ENCODE measurements around the gene GJD2. TPM values are rescaled to one million over a fixed set of nuclear protein-coding genes. Genes with fewer than 3 reads are reported as not detected.

GJD2 gene
- polyA plus RNA-seq, 1 of the 3 experiments (the other 2 are of a cell fraction) = not detected

GRCh38 chr15:34701536-34701935, 53.3 kb downstream of the GJD2 start:
- no peak for DNase-seq
- TF ChIP-seq CHD2 (IDR thresholded peaks at IDR 0.05; ENCODE audit: low read length, partially characterized antibody) (no peak), SIN3A (IDR thresholded peaks at IDR 0.05; ENCODE audit: borderline replicate concordance, low read depth, low read length) (no peak), RFX5 (IDR thresholded peaks at IDR 0.05; ENCODE audit: low read length) (no peak), EZH2phosphoT487 (IDR thresholded peaks at IDR 0.05; ENCODE audit: borderline replicate concordance, low read depth) (no peak), TCF12 (IDR thresholded peaks at IDR 0.05) (no peak), ELF1 (IDR thresholded peaks at IDR 0.05) (no peak), YY1 (IDR thresholded peaks at IDR 0.05; ENCODE audit: low read depth) (no peak), JUND (IDR thresholded peaks at IDR 0.05) (no peak), FOSL2 (IDR thresholded peaks at IDR 0.05; ENCODE audit: borderline replicate concordance, low read depth) (no peak), MEF2A (IDR thresholded peaks at IDR 0.05; ENCODE audit: borderline replicate concordance, low read depth) (no peak), MXI1 (IDR thresholded peaks at IDR 0.05; ENCODE audit: low read depth, low read length) (no peak), RAD21 (IDR thresholded peaks at IDR 0.05; ENCODE audit: low read length) (no peak), MAX (IDR thresholded peaks at IDR 0.05; ENCODE audit: low read depth) (no peak), TEAD4 (IDR thresholded peaks at IDR 0.05; ENCODE audit: borderline replicate concordance, insufficient read depth) (no peak), FOXM1 (IDR thresholded peaks at IDR 0.05; ENCODE audit: low read depth) (no peak)
- TF ChIP-seq, protein P1, sequence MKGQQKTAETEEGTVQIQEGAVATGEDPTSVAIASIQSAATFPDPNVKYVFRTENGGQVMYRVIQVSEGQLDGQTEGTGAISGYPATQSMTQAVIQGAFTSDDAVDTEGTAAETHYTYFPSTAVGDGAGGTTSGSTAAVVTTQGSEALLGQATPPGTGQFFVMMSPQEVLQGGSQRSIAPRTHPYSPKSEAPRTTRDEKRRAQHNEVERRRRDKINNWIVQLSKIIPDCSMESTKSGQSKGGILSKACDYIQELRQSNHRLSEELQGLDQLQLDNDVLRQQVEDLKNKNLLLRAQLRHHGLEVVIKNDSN (IDR thresholded peaks at IDR 0.05; ENCODE audit: borderline replicate concordance, low read depth) = no peak
- TF ChIP-seq, protein P2, sequence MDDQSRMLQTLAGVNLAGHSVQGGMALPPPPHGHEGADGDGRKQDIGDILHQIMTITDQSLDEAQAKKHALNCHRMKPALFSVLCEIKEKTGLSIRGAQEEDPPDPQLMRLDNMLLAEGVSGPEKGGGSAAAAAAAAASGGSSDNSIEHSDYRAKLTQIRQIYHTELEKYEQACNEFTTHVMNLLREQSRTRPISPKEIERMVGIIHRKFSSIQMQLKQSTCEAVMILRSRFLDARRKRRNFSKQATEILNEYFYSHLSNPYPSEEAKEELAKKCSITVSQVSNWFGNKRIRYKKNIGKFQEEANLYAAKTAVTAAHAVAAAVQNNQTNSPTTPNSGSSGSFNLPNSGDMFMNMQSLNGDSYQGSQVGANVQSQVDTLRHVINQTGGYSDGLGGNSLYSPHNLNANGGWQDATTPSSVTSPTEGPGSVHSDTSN (IDR thresholded peaks at IDR 0.05) = no peak
- TF ChIP-seq, protein P3, sequence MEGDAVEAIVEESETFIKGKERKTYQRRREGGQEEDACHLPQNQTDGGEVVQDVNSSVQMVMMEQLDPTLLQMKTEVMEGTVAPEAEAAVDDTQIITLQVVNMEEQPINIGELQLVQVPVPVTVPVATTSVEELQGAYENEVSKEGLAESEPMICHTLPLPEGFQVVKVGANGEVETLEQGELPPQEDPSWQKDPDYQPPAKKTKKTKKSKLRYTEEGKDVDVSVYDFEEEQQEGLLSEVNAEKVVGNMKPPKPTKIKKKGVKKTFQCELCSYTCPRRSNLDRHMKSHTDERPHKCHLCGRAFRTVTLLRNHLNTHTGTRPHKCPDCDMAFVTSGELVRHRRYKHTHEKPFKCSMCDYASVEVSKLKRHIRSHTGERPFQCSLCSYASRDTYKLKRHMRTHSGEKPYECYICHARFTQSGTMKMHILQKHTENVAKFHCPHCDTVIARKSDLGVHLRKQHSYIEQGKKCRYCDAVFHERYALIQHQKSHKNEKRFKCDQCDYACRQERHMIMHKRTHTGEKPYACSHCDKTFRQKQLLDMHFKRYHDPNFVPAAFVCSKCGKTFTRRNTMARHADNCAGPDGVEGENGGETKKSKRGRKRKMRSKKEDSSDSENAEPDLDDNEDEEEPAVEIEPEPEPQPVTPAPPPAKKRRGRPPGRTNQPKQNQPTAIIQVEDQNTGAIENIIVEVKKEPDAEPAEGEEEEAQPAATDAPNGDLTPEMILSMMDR (IDR thresholded peaks at IDR 0.05) = no peak
- ChIA-PET CTCF (interaction anchor here (1.1 kb wide), 1 partner anchor 12 kb away, joined by 3 read pairs; no protein-coding TSS in a partner anchor), POLR2A (no interaction called here)
- Histone ChIP-seq H4K20me1 (ENCODE audit: insufficient read depth) (no peaks in the 10 kb centered on the region), H2AFZ (ENCODE audit: low read depth) (no peak overlapping the region; the same call in 1 of the 2 replicates), H3K9me2 (no peaks in the 10 kb centered on the region), H3K79me2 (ENCODE audit: insufficient read depth) (no peaks in the 10 kb centered on the region), H3K4me3 (ENCODE audit: low read depth in 2 of 2, low read length in 1 of 2) (no peak overlapping the region), H3K27me3 (ENCODE audit: insufficient read depth) (0 out of 2 replicates have a peak, but pooled peaks cover 4% of the 10 kb centered on the region), H3F3A (replicated peaks; ENCODE audit: insufficient read depth) (no peaks in the 10 kb centered on the region), H3K4me2 (no peak overlapping the region), H3K36me3 (replicated peaks in 1 of 2; ENCODE audit: control insufficient read depth in 1 of 2, insufficient read depth in 2 of 2, low read length in 1 of 2) (no peaks in the 10 kb centered on the region), H3K9me3 (no peaks in the 10 kb centered on the region), H3K4me1 (ENCODE audit: control insufficient read depth in 1 of 2, insufficient read depth in 2 of 2, low read depth in 1 of 2, low read length in 1 of 2) (no peaks in the 10 kb centered on the region; a peak in 1 of 4 replicates), H3K27ac (ENCODE audit: low read depth in 2 of 2, low read length in 1 of 2) (no peak overlapping the region), H3K9ac (no peak overlapping the region)
- 54% methylated on average over 1 of the region's 2 CpGs for WGBS (ENCODE audit: low lambda C conversion rate)

Other genes starting within 250 kb of the GJD2 start
- gene GOLGA8B, start 171.3 kb downstream of the GJD2 start, polyA plus RNA-seq (2012; rRNA removed) = 96.6 and 154 TPM in 2 replicates
- not detected in 2 replicates for gene ACTC1, start 40.6 kb upstream of the GJD2 start, polyA plus RNA-seq (2012; rRNA removed)
- gene AQR, start 214.7 kb upstream of the GJD2 start, polyA plus RNA-seq (2012; rRNA removed) = 11.6 and 19.6 TPM in 2 replicates
- 3.8 and 5.3 TPM in 2 replicates for gene ZNF770, start 233.3 kb upstream of the GJD2 start, polyA plus RNA-seq (2012; rRNA removed)